HCT116 (cell line): Measurements from ENCODE around the gene MTHFS. TPM values are rescaled to one million over a fixed set of nuclear protein-coding genes. Genes with fewer than 3 reads are reported as not detected.

Experiments
- ATAC-seq: fragments of 200-7000 bp; cut with Tn5 transposase; 2 replicates; pipeline ENCODE4 v1.9.1; 2020; ENCODE audit warnings: mild to moderate bottlenecking, moderate library complexity
- BruUV-seq: library from RNA; stranded (reverse); fragments of 400-500 nt; replicated peaks from 2 replicates; lab custom pipeline; 2021; lab: Mats Ljungman, UMichigan
- CTCF ChIA-PET: fragments of 300-600 bp; sonication (Branson Sonifier 250); formaldehyde crosslinking; loops from one replicate; lab custom pipeline; 2021; ENCODE audit warnings: antibody characterized with exemption; lab: Charles Lee
- POLR2A ChIA-PET: fragments of 300-600, 350-600 bp; sonication (Branson Sonifier 250); formaldehyde crosslinking; loops from one replicate; lab custom pipeline; 2021; ENCODE audit warnings: antibody characterized with exemption; lab: Charles Lee
- RAD21 ChIA-PET, 2 experiments: fragments of 300-600 bp; sonication (Branson Sonifier 250); formaldehyde crosslinking; loops; one replicate each; lab custom pipeline; 2023; ENCODE audit warnings: low total read pairs in 2 of 2; ENCODE audit not compliant: uncharacterized antibody in 2 of 2, unreplicated experiment in 2 of 2, low non-redundant PET in 1 of 2; lab: Charles Lee
- DNase-seq: peaks from one replicate; pipeline ENCODE4 v3.0.0-alpha.2; 2010; ENCODE audit warnings: low read depth, low spot score
- H2AFZ ChIP-seq: fragments of 200-600 bp; shearing (Covaris generic), sonication (generic); 2 replicates; pipeline ENCODE4 v1.6.1; 2017; ENCODE audit warnings: low read depth, mixed run types, mixed read lengths, antibody characterized with exemption, low read length; ENCODE audit not compliant: poor library complexity, severe bottlenecking
- H3K27ac ChIP-seq: 2 replicates; pipeline ENCODE4 v1.5.1; 2012; ENCODE audit warnings: low read depth, low read length
- H3K27me3 ChIP-seq: fragments of 200-600 bp; sonication (generic); 2 replicates; pipeline ENCODE4 v1.6.1; 2016; ENCODE audit warnings: mixed run types, low read length, mixed read lengths; ENCODE audit not compliant: insufficient read depth
- H3K36me3 ChIP-seq, 2 experiments: fragments of 200-500 bp in 1 of 2; fragments of 200-600 bp in 1 of 2; sonication (Bioruptor generic) in 1 of 2; sonication (generic) in 1 of 2; 2 replicates each; pipeline versions ENCODE4 v1.5.1 to v1.6.1; 2014 to 2016; ENCODE audit warnings: low read length in 2 of 2, inconsistent platforms in 1 of 2, mixed read lengths in 1 of 2, mixed run types in 1 of 2; ENCODE audit not compliant: insufficient read depth in 2 of 2, control insufficient read depth in 1 of 2
- H3K4me1 ChIP-seq, 2 experiments: fragments of 200-600 bp in 1 of 2; sonication (generic) in 1 of 2; 2 replicates each; pipeline versions ENCODE4 v1.5.1 to v1.6.1; 2012 to 2017; ENCODE audit warnings: low read length in 2 of 2, inconsistent platforms in 1 of 2, mild to moderate bottlenecking in 1 of 2, mixed read lengths in 1 of 2, mixed run types in 1 of 2, moderate library complexity in 1 of 2; ENCODE audit not compliant: insufficient read depth in 2 of 2, control insufficient read depth in 1 of 2
- H3K4me2 ChIP-seq: fragments of 200-600 bp; sonication (generic); 2 replicates; pipeline ENCODE4 v1.6.1; 2017; ENCODE audit warnings: mixed run types, low read length, mixed read lengths
- H3K4me3 ChIP-seq, 2 experiments: fragments of 200-600 bp in 1 of 2; sonication (generic) in 1 of 2; replicated peaks in 1 of 2; 2 replicates each; pipeline ENCODE4 v1.5.1; 2011 to 2016; ENCODE audit warnings: low read length in 2 of 2, control low read depth in 1 of 2, low read depth in 1 of 2, mild to moderate bottlenecking in 1 of 2, mixed read lengths in 1 of 2, mixed run types in 1 of 2
- H3K79me2 ChIP-seq: fragments of 200-600 bp; sonication (generic); 2 replicates; pipeline ENCODE4 v1.6.1; 2017; ENCODE audit warnings: mild to moderate bottlenecking, mixed run types, low read length, moderate library complexity, mixed read lengths; ENCODE audit not compliant: insufficient read depth
- H3K9ac ChIP-seq: fragments of 200-600 bp; sonication (generic); 2 replicates; pipeline ENCODE4 v1.6.1; 2016; ENCODE audit warnings: low read length, mixed read lengths
- H3K9me2 ChIP-seq: fragments of 200-600 bp; sonication (generic), shearing (Covaris generic); 2 replicates; pipeline ENCODE4 v1.6.1; 2017; ENCODE audit warnings: mixed run types, mild to moderate bottlenecking, moderate library complexity; ENCODE audit not compliant: insufficient read depth
- H3K9me3 ChIP-seq, 2 experiments: fragments of 200-500 bp in 1 of 2; fragments of 200-600 bp in 1 of 2; sonication (Bioruptor generic) in 1 of 2; sonication (generic) in 1 of 2; 2 replicates each; pipeline ENCODE4 v1.6.1; 2014 to 2017; ENCODE audit warnings: low read length in 2 of 2, mixed read lengths in 2 of 2, inconsistent platforms in 1 of 2, low read depth in 1 of 2, mild to moderate bottlenecking in 1 of 2, mixed run types in 1 of 2, moderate library complexity in 1 of 2; ENCODE audit not compliant: control insufficient read depth in 1 of 2, insufficient read depth in 1 of 2
- H4K20me1 ChIP-seq: fragments of 200-600 bp; sonication (generic), shearing (Covaris generic); 2 replicates; pipeline ENCODE4 v1.6.1; 2017; ENCODE audit warnings: mixed run types, mild to moderate bottlenecking, moderate library complexity; ENCODE audit not compliant: insufficient read depth
- FOSL1 ChIP-seq: IDR thresholded peaks from 2 replicates; pipeline ENCODE4 v1.6.1; 2012; ENCODE audit warnings: low read depth
- JUND ChIP-seq: IDR thresholded peaks from 2 replicates; pipeline ENCODE4 v1.6.1; 2012
- MAX ChIP-seq: IDR thresholded peaks from 2 replicates; pipeline ENCODE4 v1.6.1; 2012
- POLR2A ChIP-seq: IDR thresholded peaks from 2 replicates; pipeline ENCODE4 v1.7.0; 2011; ENCODE audit warnings: borderline replicate concordance; ENCODE audit not compliant: insufficient read depth, insufficient read length; ENCODE audit errors: extremely low read depth
- RAD21 ChIP-seq: IDR thresholded peaks from 2 replicates; pipeline ENCODE4 v1.6.1; 2012; ENCODE audit warnings: low read depth, mild to moderate bottlenecking
- REST ChIP-seq: IDR thresholded peaks from 2 replicates; pipeline ENCODE4 v1.6.1; 2012; ENCODE audit warnings: low read depth
- SIN3A ChIP-seq: IDR thresholded peaks from 2 replicates; pipeline ENCODE4 v1.6.1; 2012; ENCODE audit warnings: low read depth
- ZFX ChIP-seq: fragments of 450-650 bp; IDR thresholded peaks from 2 replicates; pipeline ENCODE4 v1.6.1; 2017
- ZNF274 ChIP-seq: fragments of 200-500 bp; sonication (Bioruptor generic); IDR thresholded peaks from 2 replicates; pipeline ENCODE4 v1.6.1; 2014; ENCODE audit warnings: mild to moderate bottlenecking, low read depth, low read length, inconsistent platforms
- intact Hi-C: fragments of 100-400 bp; cut with micrococcal nuclease; formaldehyde crosslinking; loops from 2 replicates; pipeline ENCODE4 v1.10.0; 2022
- total RNA-seq: library from RNA; stranded (reverse); gene quantifications from one replicate; pipeline ENCODE4 v1.2.1, GENCODE V29; 2021; ENCODE audit not compliant: unreplicated experiment

MTHFS gene
- total RNA-seq, 1 experiment from 2014 or later, result 30.5 TPM

GRCh38 chr15:79862191-79862590 lies 34.6 kb downstream of the MTHFS start:
- ChIA-PET CTCF (interaction anchor here (1.3 kb wide), 1 partner anchor 9 kb away, joined by 3 read pairs; no protein-coding TSS in a partner anchor), RAD21 (no interaction called here)
- no peaks in the 10 kb centered on the region for H3K36me3 ChIP-seq

More at GRCh38 chr15:79862191-79862590, 34.6 kb downstream of the MTHFS start:
- H3K9me3 ChIP-seq, result no peaks in the 10 kb centered on the region
- no peak overlapping the region for H3K27ac ChIP-seq
- no peaks in the 10 kb centered on the region; the same call in 1 of the 2 replicates for H3K79me2 ChIP-seq
- no peak overlapping the region for H3K9ac ChIP-seq
- H2AFZ ChIP-seq, result no peak overlapping the region
- H3K27me3 ChIP-seq, result no peaks in the 10 kb centered on the region
- ATAC-seq, result no peak
- no peaks in the 10 kb centered on the region for H4K20me1 ChIP-seq
- no peak overlapping the region for H3K4me2 ChIP-seq
- no peaks in the 10 kb centered on the region for H3K9me2 ChIP-seq
- no peak for DNase-seq
- TF ChIP-seq ZNF274 (no peak), JUND (no peak), ZFX (no peak), REST (no peak), SIN3A (no peak), MAX (no peak), POLR2A (no peak), RAD21 (no peak), FOSL1 (no peak)
- BruUV-seq, result no TSS peak
- POLR2A ChIA-PET, result no interaction called here
- H3K4me3 ChIP-seq, result no peak overlapping the region
- intact Hi-C loops, result no loop called here
- no peaks in the 10 kb centered on the region for H3K4me1 ChIP-seq
